PFSK-1 (cell line): ENCODE measurements around the gene TOP1.
A peak's percentile ranks its signal among the peaks of the same experiment; 100 is the strongest.

Source experiments
- FOXP2 ChIP-seq: optimal IDR thresholded peaks from 2 replicates; pipeline ENCODE3; 2011; ENCODE audit warnings: borderline replicate concordance, control low read depth, inconsistent platforms; ENCODE audit not compliant: insufficient read depth; ENCODE audit errors: extremely low read length, extremely low read depth
- POLR2AphosphoS5 ChIP-seq: IDR thresholded peaks from 2 replicates; pipeline ENCODE4 v1.6.1; 2012; ENCODE audit warnings: low read depth, mild to moderate bottlenecking, control low read depth, low read length, moderate library complexity
- REST ChIP-seq, 2 experiments: IDR thresholded peaks; 2 replicates each; pipeline versions ENCODE4 v1.6.1 to v1.8.0; 2011 to 2012; ENCODE audit warnings: low read depth in 2 of 2, low read length in 2 of 2, control low read depth in 1 of 2, inconsistent platforms in 1 of 2, mild to moderate bottlenecking in 1 of 2, moderate library complexity in 1 of 2; ENCODE audit not compliant: insufficient read depth in 1 of 2
- SIN3A ChIP-seq: IDR thresholded peaks from 2 replicates; pipeline ENCODE4 v1.6.1; 2012; ENCODE audit warnings: mild to moderate bottlenecking, low read length, moderate library complexity, borderline replicate concordance; ENCODE audit not compliant: insufficient read depth
- TAF1 ChIP-seq: IDR thresholded peaks from 2 replicates; pipeline ENCODE4 v1.6.1; 2012; ENCODE audit warnings: low read length, control low read depth, borderline replicate concordance; ENCODE audit not compliant: insufficient read depth

Gene TOP1

GRCh38 chr20:41142919-41143318, 114.3 kb downstream of the TOP1 start:
- TF ChIP-seq TAF1 (no peak), SIN3A (no peak), POLR2AphosphoS5 (no peak), REST (IDR thresholded peaks at IDR 0.05; ENCODE audit: insufficient read depth in 1 of 2, low read depth in 2 of 2, low read length in 2 of 2) (no peak), FOXP2 (no peak)

GRCh38 chr20:41143354-41143753, 114.7 kb downstream of the TOP1 start:
- TF ChIP-seq FOXP2 (no peak), TAF1 (no peak), REST (IDR thresholded peaks at IDR 0.05; ENCODE audit: insufficient read depth in 1 of 2, low read depth in 2 of 2, low read length in 2 of 2) (no peak), POLR2AphosphoS5 (no peak), SIN3A (no peak)

DNA sequence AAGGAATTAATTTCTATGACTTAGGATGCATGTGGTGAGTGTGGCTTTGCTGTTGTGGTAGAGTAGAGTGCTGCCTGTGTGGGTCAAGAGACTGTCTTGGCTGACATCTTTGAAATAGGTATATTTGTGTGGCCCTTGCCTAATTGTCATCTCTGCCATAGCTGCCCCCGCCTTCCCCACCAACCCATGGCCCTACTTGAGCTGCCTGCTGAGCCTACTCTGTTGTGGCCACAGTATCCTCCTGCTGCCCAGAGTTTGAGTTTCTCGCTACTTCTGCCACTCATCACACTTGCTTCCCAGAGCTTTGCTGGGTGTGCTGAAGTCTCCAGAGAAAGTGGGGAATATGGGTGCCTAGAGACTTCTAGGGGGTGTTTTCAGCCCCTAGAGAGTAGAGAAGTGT, 116.7 kb downstream of the TOP1 start:
- TF ChIP-seq REST (IDR thresholded peaks at IDR 0.05; ENCODE audit: insufficient read depth in 1 of 2, low read depth in 2 of 2, low read length in 2 of 2) (no peak), FOXP2 (no peak), POLR2AphosphoS5 (no peak), SIN3A (no peak), TAF1 (no peak)

- no peak for TF ChIP-seq TAF1
- peak; percentile 72 for TF ChIP-seq FOXP2
- no peak for TF ChIP-seq POLR2AphosphoS5
- TF ChIP-seq SIN3A: no peak
- TF ChIP-seq REST (IDR thresholded peaks at IDR 0.05; ENCODE audit: insufficient read depth in 1 of 2, low read depth in 2 of 2, low read length in 2 of 2): no peak
Measured at GRCh38 chr20:41145821-41146620, 117.4 kb downstream of the TOP1 start.

DNA sequence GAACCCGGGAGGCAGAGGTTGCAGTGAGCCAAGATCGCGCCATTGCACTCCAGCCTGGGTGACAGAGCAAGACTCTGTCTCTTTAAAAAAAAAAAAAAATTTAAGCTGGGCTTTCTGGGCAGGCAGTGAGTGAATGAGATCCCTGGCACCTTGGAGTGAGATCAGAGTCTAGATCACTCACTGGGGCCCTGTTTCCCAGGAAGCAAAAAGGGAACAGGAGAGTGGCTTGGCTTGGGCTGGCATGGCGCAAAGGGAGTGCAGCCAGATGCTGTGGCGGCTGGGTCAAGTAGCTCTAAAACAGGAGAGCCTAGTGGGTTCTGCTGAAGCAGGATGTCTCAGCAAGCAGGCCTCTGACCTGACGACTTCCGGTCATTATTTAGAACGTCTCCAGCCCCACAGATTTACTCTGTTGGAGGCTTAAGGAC, 119.2 kb downstream of the TOP1 start:
- TF ChIP-seq REST (IDR thresholded peaks at IDR 0.05; ENCODE audit: insufficient read depth in 1 of 2, low read depth in 2 of 2, low read length in 2 of 2) (no peak), TAF1 (no peak), POLR2AphosphoS5 (no peak), FOXP2 (no peak), SIN3A (no peak)
